Neural cell (in vitro differentiated cells): ENCODE results near the gene PFKP.

Source experiments
- CTCF ChIP-seq: fragments of 450-650 bp; IDR thresholded peaks from 2 replicates; pipeline ENCODE4 v1.5.1; 2014; ENCODE audit warnings: antibody characterized with exemption, mild to moderate bottlenecking, moderate library complexity; ENCODE audit not compliant: poor library complexity, severe bottlenecking
- EP300 ChIP-seq: fragments of 450-650 bp; conservative IDR thresholded peaks from 2 replicates; pipeline ENCODE4 v1.6.1; 2014; ENCODE audit warnings: antibody characterized with exemption, mild to moderate bottlenecking, moderate library complexity; ENCODE audit not compliant: poor library complexity, severe bottlenecking
- REST ChIP-seq: IDR thresholded peaks from 2 replicates; pipeline ENCODE4 v1.6.1; 2012; ENCODE audit warnings: borderline replicate concordance

GRCh38 chr10:3065622-3066021 is 1.7 kb upstream of the PFKP start:
- TF ChIP-seq CTCF = no peak
- TF ChIP-seq REST = no peak
- no peak for TF ChIP-seq EP300
